Activated gamma-delta T cell treated with Interleukin-2 at 50 U/mL for 16 hours (primary cell): ENCODE data around the gene CAPN13.

Experiments
- DNase-seq: peaks from one replicate; pipeline ENCODE4 v3.0.0-alpha.2; 2020

CAPN13 gene, protein sequence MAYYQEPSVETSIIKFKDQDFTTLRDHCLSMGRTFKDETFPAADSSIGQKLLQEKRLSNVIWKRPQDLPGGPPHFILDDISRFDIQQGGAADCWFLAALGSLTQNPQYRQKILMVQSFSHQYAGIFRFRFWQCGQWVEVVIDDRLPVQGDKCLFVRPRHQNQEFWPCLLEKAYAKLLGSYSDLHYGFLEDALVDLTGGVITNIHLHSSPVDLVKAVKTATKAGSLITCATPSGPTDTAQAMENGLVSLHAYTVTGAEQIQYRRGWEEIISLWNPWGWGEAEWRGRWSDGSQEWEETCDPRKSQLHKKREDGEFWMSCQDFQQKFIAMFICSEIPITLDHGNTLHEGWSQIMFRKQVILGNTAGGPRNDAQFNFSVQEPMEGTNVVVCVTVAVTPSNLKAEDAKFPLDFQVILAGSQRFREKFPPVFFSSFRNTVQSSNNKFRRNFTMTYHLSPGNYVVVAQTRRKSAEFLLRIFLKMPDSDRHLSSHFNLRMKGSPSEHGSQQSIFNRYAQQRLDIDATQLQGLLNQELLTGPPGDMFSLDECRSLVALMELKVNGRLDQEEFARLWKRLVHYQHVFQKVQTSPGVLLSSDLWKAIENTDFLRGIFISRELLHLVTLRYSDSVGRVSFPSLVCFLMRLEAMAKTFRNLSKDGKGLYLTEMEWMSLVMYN

DNA sequence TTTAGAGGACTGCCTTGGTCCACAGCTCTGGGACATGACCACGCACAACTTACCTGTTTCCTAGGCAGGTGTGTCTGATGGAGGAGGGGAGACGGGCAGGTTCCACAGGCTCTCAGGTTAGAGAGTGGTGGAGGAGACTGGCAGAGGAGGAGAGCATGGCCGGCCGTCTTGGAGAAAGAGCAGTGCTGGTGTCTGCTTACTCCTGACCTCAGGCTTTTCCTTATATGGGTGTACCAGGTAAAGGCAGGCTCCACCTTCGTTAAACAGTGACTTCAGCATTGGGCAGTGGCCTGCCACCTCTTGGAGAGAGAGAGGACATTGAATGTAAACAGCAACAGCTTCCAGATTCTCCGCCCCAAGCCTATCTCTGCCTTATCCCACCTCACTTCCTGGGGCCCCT, at the start of gene CAPN13:
TSS of gene CAPN13 (minus strand) at position 198 of the 400 bp plus-strand sequence. CDS start 20,121 bp downstream, outside the sequence.
- DNase-seq: no peak

- no peak for DNase-seq
Observed at GRCh38 chr2:30847841-30848240, 40.6 kb upstream of the CAPN13 start.

DNA sequence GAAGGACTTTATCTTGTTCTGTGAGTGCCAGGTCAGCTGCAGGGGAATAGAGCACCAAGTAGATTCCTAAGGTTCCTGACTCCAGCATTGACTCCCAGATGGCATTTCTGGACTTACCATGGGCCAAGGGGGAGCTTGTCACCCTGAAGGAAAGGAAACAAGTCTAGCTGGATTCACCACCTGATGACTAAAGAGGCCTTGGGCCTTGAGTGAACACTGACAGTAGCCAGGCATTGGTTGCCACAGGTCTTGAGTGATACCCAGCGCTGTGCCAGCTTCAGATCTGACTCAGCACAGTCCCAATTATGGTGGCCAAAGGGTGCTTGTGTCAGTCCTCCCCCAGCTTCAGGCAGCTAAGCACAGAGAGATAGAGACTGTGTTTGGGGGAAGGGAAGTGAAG, 40.1 kb upstream of the CAPN13 start:
- DNase-seq: no peak

DNA sequence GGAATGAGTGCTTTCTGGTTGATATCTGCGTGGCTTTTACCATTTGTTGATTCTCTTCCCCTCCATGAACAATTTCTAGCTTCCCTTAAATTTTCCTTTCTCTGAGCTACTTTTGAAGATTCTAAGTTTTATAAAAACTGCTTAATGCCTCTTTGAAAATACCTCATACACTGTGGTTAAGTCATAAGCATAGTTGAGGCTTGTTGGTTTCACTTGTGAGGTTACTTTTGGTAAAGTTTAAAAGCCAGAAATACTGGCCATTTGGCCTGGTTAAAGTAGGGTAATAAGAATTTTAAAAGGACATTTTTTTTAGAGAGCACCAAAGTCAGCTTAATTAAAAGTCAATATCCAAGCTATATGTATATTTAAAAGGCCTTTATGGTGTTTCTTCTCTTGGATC, 21.3 kb upstream of the CAPN13 start:
- DNase-seq: no peak

DNA sequence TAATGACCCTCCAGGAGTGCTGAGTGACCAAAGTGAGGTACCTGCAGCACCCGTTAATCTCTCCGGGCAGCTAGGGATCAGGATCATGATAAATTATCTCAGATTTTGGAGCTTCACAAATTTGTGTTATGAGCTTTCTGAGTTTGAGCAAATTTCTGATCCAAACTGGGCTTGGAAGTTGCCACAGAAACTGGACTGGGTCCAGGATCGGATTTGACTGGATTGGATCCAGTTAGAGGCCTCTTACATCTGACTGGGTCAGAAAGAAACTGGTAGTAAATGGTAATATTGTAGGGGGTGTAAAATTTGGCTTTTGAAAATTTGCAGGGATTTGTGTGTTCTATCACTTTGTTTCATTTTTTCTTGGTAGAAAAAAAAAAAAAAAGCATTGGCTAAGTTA, 19.7 kb upstream of the CAPN13 start:
- no peak for DNase-seq

DNA sequence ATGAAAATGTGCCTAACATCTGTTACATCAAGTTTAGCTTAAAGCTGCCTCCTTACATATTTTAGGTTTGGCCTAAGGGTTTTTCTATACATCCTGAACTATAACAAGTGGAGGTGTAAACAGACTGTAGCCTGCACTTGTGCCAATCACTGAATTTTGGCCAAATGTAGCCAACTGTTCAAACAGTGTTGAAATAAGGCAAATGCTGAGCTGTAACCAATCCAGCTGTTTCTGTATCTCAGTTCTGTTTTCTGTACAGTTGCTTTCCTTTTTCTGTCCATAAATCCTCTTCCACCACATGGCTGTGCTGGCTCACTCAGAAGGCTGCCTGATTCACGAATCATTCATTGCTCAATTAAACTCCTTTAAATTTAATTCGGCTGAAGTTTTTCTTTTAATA, 19.2 kb upstream of the CAPN13 start:
- no peak for DNase-seq

DNA sequence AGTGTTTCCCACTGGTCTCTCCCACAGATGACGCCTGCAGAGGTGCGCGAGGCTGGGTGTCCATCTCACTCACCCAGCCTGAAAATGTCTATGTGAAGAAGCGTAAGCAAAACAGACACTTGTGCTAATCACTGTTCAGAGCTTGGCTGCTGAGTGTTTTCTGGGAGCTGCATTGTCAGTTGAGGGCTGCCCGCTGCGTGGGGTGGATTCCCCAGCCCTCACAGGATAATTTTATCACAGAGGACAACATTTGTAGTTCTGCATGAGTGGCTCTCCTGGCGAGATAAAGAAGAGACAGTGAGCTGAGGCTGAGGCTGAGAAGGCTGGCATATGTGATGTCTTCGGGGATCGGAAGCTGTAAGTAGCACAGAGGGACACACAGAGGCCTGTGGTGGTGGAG, 16.2 kb upstream of the CAPN13 start:
- DNase-seq: no peak

DNA sequence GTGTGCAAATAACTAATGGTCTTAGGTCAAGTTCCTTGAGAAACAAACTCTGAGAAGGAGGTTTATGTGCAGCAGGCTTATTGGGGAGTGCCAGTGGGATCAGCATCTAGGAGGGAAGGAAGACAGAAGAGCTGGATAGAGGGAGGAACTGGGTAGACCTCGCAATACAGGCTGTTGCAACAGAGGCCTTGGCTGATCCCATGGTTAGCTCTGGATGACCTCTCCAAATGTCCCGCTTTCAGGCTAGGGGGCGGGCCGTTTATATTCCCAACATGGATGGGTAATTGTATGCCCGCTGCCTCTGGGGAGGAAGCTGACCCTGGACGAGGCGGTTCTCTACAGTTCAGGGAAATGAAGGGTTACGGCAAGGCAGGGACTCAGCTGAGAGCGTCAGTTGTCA, 14.7 kb upstream of the CAPN13 start:
- DNase-seq: no peak

DNA sequence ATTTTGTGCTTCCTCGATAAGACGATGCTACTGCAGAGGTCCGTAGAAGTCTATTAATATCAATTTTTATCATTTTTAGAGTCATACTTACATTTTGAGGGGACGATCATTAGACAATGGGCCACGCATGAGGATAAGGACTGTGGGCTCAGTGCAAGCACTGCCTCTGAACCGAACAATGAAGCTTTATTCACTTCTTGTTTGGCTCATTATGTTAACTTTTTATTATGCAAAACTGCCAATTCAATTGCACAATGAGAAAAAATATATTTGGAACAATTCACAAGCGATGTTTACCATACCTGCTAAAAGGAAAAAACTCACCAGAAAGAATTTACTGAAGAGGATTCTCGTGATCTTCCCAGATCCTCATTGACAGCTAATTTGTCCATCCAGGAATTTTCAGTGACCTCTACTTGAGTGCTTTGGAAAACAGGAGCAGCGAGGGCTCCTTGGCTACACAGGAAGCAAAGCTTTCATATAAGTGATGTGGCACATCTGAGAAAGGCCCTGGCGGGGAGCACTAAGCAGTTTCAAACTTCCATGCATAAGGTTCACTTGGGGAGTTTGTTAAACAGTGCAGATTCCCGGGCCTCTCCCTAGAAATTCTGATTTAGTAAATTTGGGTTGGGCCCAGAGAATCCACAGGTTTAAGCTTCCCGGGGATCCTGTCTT, 13.3 kb upstream of the CAPN13 start:
- no peak for DNase-seq

DNA sequence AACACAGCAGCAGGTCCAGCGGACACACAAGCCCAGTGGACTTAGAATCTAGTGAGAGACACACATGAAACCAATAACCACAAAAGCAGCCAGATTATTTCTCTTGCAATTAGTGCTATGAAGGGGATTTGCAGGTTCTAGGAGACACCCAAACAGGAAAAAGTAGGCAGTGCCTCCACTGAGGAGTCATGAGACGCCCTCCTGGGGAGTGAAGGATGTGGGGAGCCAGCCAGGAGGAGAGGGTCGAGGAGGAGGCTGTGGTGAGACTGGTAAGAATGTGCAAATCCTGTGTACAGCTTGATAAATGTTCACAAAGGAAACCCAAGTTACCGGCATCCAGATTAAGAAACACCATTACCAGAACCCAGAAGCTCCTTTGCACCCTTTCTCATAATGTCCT, 2.7 kb upstream of the CAPN13 start:
- DNase-seq: no peak

DNA sequence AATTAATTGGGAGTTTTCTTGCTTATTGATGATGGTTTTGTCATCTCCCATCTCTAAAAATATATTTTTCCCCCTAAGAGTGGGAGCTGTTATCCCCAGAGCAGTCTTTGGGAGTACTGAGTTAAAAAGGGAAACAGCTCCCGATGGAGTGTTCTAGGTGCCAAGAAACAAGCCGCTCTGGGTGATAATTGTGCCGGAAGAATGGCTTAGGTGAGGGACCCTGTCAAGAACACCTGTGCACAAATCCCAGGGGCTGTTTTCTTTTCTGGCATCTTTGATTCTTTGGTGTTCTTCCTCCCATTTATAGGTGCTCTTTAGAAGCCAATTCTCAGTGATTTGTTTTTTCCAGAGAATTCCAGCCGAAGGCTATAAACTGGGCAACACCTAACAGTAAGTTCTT, 1.4 kb upstream of the CAPN13 start:
- no peak for DNase-seq

GRCh38 chr2:30803281-30803680, 4.0 kb downstream of the CAPN13 start:
- DNase-seq: no peak

- no peak for DNase-seq
Observed at GRCh38 chr2:30802611-30803010, 4.6 kb downstream of the CAPN13 start.

GRCh38 chr2:30801821-30802455, 5.3 kb downstream of the CAPN13 start:
- no peak for DNase-seq

DNA sequence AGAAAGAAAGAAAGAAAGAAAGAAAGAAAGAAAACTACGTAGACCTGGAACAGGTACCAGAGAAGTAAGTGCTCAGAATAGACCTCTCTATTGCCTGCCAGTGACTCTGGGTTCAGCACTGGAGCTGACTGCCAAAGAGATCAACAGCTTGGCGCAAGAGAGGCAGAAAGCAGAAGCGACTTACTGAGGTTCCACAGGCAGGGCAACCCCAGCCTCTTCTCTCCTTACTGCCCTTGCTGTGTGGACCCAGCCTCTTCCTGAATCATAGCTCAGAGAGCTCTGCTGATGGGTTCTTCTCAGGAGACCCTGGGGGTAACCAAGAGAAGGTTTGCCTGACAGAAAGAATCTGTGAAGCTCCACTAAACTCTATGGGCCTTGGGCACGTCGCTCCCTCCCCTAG, 7.1 kb downstream of the CAPN13 start:
- DNase-seq: no peak

DNA sequence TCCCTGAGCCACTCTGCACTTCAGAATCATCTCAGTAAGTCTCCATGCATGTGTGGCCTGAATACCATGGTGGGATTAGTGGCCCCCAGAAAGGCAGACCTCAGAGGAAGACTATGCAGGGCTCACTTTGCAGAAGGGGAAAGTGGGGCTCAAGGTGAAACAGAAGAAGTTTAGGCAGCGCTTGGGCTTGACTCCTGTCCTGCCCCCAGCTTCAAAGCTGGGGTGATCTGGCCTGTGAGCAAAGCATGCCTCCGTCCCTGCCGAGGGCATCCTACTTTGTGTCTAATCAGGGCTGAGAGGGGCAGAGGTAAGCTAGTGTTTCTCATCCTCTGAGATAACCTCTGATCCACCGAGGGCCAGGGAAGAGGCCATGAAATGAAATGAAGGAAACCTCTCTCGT, 7.9 kb downstream of the CAPN13 start:
- no peak for DNase-seq

DNA sequence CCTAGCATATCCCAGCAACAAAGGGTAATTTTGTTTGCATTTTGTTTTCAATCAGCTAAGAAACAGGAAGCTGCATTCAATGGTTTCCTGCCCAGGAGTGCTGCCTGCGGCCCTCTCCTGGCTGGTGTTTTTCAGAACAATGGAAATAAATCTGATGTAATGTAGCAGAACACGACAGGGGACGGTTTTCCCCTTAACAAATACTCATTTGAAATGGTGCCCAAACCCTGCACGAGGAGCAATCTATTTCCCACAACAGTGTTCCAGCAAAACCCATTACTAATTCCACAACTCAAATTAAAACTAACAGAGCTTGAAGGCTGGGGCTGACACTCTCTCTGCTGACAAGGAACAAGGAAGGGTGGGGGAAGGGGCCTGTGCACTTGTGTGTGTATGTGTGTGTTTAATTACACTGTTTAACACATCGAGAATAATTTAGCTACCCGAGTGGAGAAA, 8.7 kb downstream of the CAPN13 start:
- DNase-seq: no peak

GRCh38 chr2:30797381-30798015, 9.7 kb downstream of the CAPN13 start:
- DNase-seq: no peak

GRCh38 chr2:30796699-30797098, 10.5 kb downstream of the CAPN13 start:
- no peak for DNase-seq

GRCh38 chr2:30792521-30792920, 14.7 kb downstream of the CAPN13 start:
- DNase-seq: no peak

DNA sequence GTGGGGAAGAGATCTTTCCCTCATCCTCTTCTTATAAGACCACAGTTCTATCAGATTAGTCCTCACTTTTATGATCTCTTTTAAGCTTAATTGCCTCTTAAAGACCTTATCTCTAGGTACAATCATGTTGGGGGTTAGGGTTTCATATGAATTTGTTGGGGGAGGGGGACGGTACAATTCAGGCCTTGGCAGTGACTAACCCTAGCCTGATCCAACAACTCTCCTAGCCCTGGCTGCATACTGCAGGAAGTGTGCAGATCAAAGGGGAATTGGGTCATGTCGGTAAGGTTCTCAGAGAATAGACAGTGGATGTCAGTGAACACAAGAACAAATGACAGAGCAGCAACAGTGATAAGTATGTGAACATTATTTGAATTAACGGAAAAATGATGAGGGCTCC, 16.4 kb downstream of the CAPN13 start:
- no peak for DNase-seq

DNA sequence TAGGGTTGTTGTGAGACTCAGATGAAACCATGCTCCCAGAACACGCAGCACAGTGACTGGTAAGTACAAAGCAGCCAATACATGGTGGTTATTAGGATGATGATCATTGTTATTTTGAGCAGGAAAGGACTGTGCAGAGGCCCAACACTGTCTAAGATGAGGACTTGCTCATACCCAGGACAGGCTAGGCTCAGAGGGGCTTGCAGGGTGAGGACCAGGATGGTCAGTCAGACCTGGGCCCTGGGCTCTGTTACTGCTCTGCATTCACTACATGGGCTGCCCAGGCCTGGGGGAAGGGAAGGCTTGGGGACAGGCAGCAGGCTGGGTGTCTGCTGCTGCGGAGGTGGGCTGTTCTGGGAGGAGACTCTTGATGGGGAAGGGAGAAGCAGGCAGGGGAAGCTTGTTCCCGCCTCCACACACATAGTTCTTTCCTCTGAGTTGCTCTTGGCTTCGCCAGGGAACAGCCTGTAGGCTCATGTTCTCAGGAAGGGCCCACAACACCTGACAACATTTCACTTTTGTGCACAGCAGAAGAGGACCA, 17.5 kb downstream of the CAPN13 start:
- DNase-seq: no peak
